ENCODE data around the gene FAM43A. TPM values are rescaled to one million over a fixed set of nuclear protein-coding genes. Genes with fewer than 3 reads are reported as not detected.
A peak's percentile ranks its signal among the peaks of the same experiment; 100 is the strongest.

Gene FAM43A
- total and polyA plus RNA-seq, 9 of the 15 experiments (the other 6 are each of a cell fraction or from before 2014, with no cell fraction given) = 0.03 to 1.2 (median 0.21) TPM

GRCh38 chr3:194688946-194689345 is 3.3 kb downstream of the FAM43A start (continued):
- no peak for TF ChIP-seq FOXJ2 (tag; IDR thresholded peaks at IDR 0.05)
- TF ChIP-seq ZBTB17 (CRISPR knock-in tag; IDR thresholded peaks at IDR 0.05) = no peak

GRCh38 chr3:194689493-194689944 is 3.8 kb downstream of the FAM43A start:
- Histone ChIP-seq H3K4me1 (replicated peaks in 1 of 2; ENCODE audit: control insufficient read depth in 2 of 2, insufficient read depth in 2 of 2, low read length in 2 of 2) (peaks cover 0 to 16% of the 10 kb centered on the region in 2 experiments; a peak in 3 of 5 replicates), H3K27ac (ENCODE audit: extremely low read depth, low read depth, low read length) (no peak overlapping the region), H2AFZ (ENCODE audit: low read depth, low read length) (no peak overlapping the region), H3K4me3 (no peak overlapping the region), H4K20me1 (replicated peaks; ENCODE audit: control insufficient read depth, insufficient read depth, low read length) (no peaks in the 10 kb centered on the region), H3K36me3 (ENCODE audit: control insufficient read depth, insufficient read depth, low read length) (no peaks in the 10 kb centered on the region), H3K9me3 (replicated peaks; ENCODE audit: control insufficient read depth, insufficient read depth, low read depth, low read length) (no peaks in the 10 kb centered on the region), H3K79me2 (ENCODE audit: control insufficient read depth, insufficient read depth, low read length) (no peaks in the 10 kb centered on the region), H3K4me2 (ENCODE audit: insufficient read depth, low read length) (no peak overlapping the region), H3K9me1 (ENCODE audit: control insufficient read depth, insufficient read depth, low read length) (no peaks in the 10 kb centered on the region), H3K27me3 (ENCODE audit: control insufficient read depth in 2 of 2, insufficient read depth in 2 of 2, low read length in 2 of 2) (peaks cover 0 to 37% of the 10 kb centered on the region in 2 experiments; a peak in 3 of 5 replicates), H3K9ac (ENCODE audit: insufficient read depth in 1 of 2, low read depth in 2 of 2, low read length in 2 of 2) (no peak overlapping the region)
- BruUV-seq (replicated peaks) = no TSS peak
- ChIA-PET POLR2A (no interaction called here), CTCF (ENCODE audit: low intra/inter-chr PET ratio) (no interaction called here)
- FAIRE-seq (no peak), ATAC-seq (no peak), DNase-seq (ENCODE audit: extremely low read depth in 1 of 4, low spot score in 3 of 4) (no peak)
- no peak for TF ChIP-seq SP2 (IDR thresholded peaks at IDR 0.05; ENCODE audit: extremely low read depth, low read depth, low read length, poor library complexity, severe bottlenecking)
- TF ChIP-seq, protein P1, sequence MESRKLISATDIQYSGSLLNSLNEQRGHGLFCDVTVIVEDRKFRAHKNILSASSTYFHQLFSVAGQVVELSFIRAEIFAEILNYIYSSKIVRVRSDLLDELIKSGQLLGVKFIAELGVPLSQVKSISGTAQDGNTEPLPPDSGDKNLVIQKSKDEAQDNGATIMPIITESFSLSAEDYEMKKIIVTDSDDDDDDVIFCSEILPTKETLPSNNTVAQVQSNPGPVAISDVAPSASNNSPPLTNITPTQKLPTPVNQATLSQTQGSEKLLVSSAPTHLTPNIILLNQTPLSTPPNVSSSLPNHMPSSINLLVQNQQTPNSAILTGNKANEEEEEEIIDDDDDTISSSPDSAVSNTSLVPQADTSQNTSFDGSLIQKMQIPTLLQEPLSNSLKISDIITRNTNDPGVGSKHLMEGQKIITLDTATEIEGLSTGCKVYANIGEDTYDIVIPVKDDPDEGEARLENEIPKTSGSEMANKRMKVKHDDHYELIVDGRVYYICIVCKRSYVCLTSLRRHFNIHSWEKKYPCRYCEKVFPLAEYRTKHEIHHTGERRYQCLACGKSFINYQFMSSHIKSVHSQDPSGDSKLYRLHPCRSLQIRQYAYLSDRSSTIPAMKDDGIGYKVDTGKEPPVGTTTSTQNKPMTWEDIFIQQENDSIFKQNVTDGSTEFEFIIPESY (CRISPR knock-in tag; IDR thresholded peaks at IDR 0.05) = peak; percentile 58
- in situ Hi-C loops (cut with MboI) (loop anchor here (10.0 kb wide), 2 partner anchors 415 to 835 kb away; no protein-coding TSS in a partner anchor), intact Hi-C loops (cut with micrococcal nuclease) (loop anchor here (10.0 kb wide), 1 partner anchor 265 kb away; no protein-coding TSS in a partner anchor)
- 40% methylated on average over 9 of the region's 9 CpGs for WGBS (ENCODE audit: insufficient coverage, low coverage, missing lambda C conversion rate)

Data from K562 (cell line).